K562 (cell line): ENCODE measurements around the gene NUP133. TPM values are rescaled to one million over a fixed set of nuclear protein-coding genes. Genes with fewer than 3 reads are reported as not detected.

ENCODE experiments used
- CHD1 ChIP-seq: fragments of 200-600 bp; sonication (generic); IDR thresholded peaks from one replicate; pipeline ENCODE4 v1.6.1; 2012; ENCODE audit warnings: mild to moderate bottlenecking, moderate library complexity, low read length, inconsistent platforms
- CREB5 ChIP-seq: fragments of 250-450 bp; sonication (Bioruptor Pico); IDR thresholded peaks from 2 replicates; pipeline ENCODE4 v1.5.0; 2020; ENCODE audit warnings: mild to moderate bottlenecking
- CTBP1 ChIP-seq: fragments of 450-650 bp; IDR thresholded peaks from 2 replicates; pipeline ENCODE4 v1.6.1; 2016; ENCODE audit warnings: borderline replicate concordance
- DMBX1 ChIP-seq: fragments of 250-450 bp; sonication (Bioruptor Pico); IDR thresholded peaks from 2 replicates; pipeline ENCODE4 v1.8.0; 2022; ENCODE audit warnings: inconsistent platforms, mild to moderate bottlenecking, moderate library complexity, borderline replicate concordance
- FOXK2 ChIP-seq, 2 experiments: fragments of 450-650 bp; IDR thresholded peaks in 1 of 2; conservative IDR thresholded peaks in 1 of 2; 2 replicates each; pipeline ENCODE4 v1.6.1; 2016; ENCODE audit warnings: low read depth in 2 of 2, mild to moderate bottlenecking in 1 of 2
- HDAC3 ChIP-seq: fragments of 450-650 bp; IDR thresholded peaks from 2 replicates; pipeline ENCODE4 v1.6.1; 2018; ENCODE audit warnings: borderline replicate concordance, mild to moderate bottlenecking, moderate library complexity; ENCODE audit not compliant: partially characterized antibody
- KAT8 ChIP-seq: fragments of 450-650 bp; IDR thresholded peaks from 2 replicates; pipeline ENCODE4 v1.6.1; 2016; ENCODE audit warnings: low read depth, mild to moderate bottlenecking
- KLF1 ChIP-seq: fragments of 450-650 bp; IDR thresholded peaks from 2 replicates; pipeline ENCODE4 v1.6.1; 2016; ENCODE audit warnings: missing genetic modification characterization, missing compliant biosample characterization
- KLF6 ChIP-seq: fragments of 250-450 bp; sonication (Bioruptor Pico); IDR thresholded peaks from 2 replicates; pipeline ENCODE4 v1.4.0; 2020; ENCODE audit warnings: mild to moderate bottlenecking, moderate library complexity, borderline replicate concordance
- LCOR ChIP-seq: sonication (generic); formaldehyde crosslinking; IDR thresholded peaks from 2 replicates; pipeline ENCODE4 v1.8.0; 2022; ENCODE audit warnings: mild to moderate bottlenecking, missing genetic modification reagents
- MCM5 ChIP-seq: fragments of 450-650 bp; IDR thresholded peaks from 2 replicates; pipeline ENCODE4 v1.6.1; 2016; ENCODE audit warnings: low read depth
- NELFE ChIP-seq: IDR thresholded peaks from 2 replicates; pipeline ENCODE4 v1.6.1; 2011; ENCODE audit warnings: mild to moderate bottlenecking; ENCODE audit not compliant: insufficient read depth, insufficient read length
- PBX2 ChIP-seq, 2 experiments: IDR thresholded peaks in 1 of 2; conservative IDR thresholded peaks in 1 of 2; 2 replicates each; pipeline ENCODE4 v1.6.1; 2016; ENCODE audit warnings: low read depth in 2 of 2, mild to moderate bottlenecking in 1 of 2, missing compliant biosample characterization in 1 of 2, missing genetic modification characterization in 1 of 2, moderate library complexity in 1 of 2
- RAD21 ChIP-seq, 2 experiments: fragments of 250-450 bp in 1 of 2; fragments of 450-650 bp in 1 of 2; sonication (Bioruptor Pico) in 1 of 2; formaldehyde crosslinking in 1 of 2; IDR thresholded peaks in 1 of 2; conservative IDR thresholded peaks in 1 of 2; 2 replicates each; pipeline versions ENCODE4 v1.4.0 to v1.8.0; 2020 to 2022; ENCODE audit warnings: mild to moderate bottlenecking in 2 of 2, moderate library complexity in 1 of 2
- SMARCE1 ChIP-seq: fragments of 450-650 bp; IDR thresholded peaks from 2 replicates; pipeline ENCODE4 v1.7.1; 2016; ENCODE audit warnings: mild to moderate bottlenecking
- SMC3 ChIP-seq: conservative IDR thresholded peaks from 2 replicates; pipeline ENCODE4 v1.6.1; 2011; ENCODE audit warnings: low read depth, low read length, improper control_type of control experiment; ENCODE audit not compliant: insufficient read depth
- YBX1 ChIP-seq: fragments of 450-650 bp; IDR thresholded peaks from 2 replicates; pipeline ENCODE4 v1.7.1; 2016; ENCODE audit warnings: mild to moderate bottlenecking
- ZNF551 ChIP-seq: fragments of 250-450 bp; sonication (Bioruptor Pico); IDR thresholded peaks from 2 replicates; pipeline ENCODE4 v1.5.0; 2021; ENCODE audit warnings: mild to moderate bottlenecking, moderate library complexity
- polyA plus RNA-seq, 8 experiments: library from polyadenylated mRNA; depleted of rRNA in 4 of 8; stranded (reverse) in 5 of 8; unstranded in 3 of 8; fragments of >200 nt; fragmentation: Nextera tagmentation in 2 of 8; fragmentation: Illumina TruSeq in 1 of 8; extraction: Ambion mirVana in 2 of 8; extraction: Trizol in 1 of 8; gene quantifications; 2 replicates each; pipeline versions ENCODE4 v1.2.1 to v1.2.3, GENCODE V29; 2011 to 2014; ENCODE audit warnings: inconsistent platforms in 1 of 8, missing spikeins in 1 of 8
- total RNA-seq, 7 experiments: library from RNA; depleted of rRNA in 6 of 7; stranded (reverse); fragments of >200 nt in 6 of 7; fragmentation: Illumina TruSeq in 2 of 7; extraction: Trizol in 2 of 7; gene quantifications; 2 replicates each; pipeline versions ENCODE4 v1.2.1 to v1.2.3, GENCODE V29; 2011 to 2021; ENCODE audit warnings: low replicate concordance in 1 of 7
- TF ChIP-seq, protein P1 (sequence below): sonication (generic); formaldehyde crosslinking; IDR thresholded peaks from 2 replicates; pipeline ENCODE4 v1.8.0; 2023; ENCODE audit warnings: mild to moderate bottlenecking, missing genetic modification reagents

The NUP133 gene
- total and polyA plus RNA-seq, 9 of the 15 experiments (the other 6 are each of a cell fraction or from before 2014, with no cell fraction given) = 21.7 to 85.1 (median 61.3) TPM

GRCh38 chr1:229514578-229515275, 6.6 kb upstream of the NUP133 start (continued):
- TF ChIP-seq, protein P1, sequence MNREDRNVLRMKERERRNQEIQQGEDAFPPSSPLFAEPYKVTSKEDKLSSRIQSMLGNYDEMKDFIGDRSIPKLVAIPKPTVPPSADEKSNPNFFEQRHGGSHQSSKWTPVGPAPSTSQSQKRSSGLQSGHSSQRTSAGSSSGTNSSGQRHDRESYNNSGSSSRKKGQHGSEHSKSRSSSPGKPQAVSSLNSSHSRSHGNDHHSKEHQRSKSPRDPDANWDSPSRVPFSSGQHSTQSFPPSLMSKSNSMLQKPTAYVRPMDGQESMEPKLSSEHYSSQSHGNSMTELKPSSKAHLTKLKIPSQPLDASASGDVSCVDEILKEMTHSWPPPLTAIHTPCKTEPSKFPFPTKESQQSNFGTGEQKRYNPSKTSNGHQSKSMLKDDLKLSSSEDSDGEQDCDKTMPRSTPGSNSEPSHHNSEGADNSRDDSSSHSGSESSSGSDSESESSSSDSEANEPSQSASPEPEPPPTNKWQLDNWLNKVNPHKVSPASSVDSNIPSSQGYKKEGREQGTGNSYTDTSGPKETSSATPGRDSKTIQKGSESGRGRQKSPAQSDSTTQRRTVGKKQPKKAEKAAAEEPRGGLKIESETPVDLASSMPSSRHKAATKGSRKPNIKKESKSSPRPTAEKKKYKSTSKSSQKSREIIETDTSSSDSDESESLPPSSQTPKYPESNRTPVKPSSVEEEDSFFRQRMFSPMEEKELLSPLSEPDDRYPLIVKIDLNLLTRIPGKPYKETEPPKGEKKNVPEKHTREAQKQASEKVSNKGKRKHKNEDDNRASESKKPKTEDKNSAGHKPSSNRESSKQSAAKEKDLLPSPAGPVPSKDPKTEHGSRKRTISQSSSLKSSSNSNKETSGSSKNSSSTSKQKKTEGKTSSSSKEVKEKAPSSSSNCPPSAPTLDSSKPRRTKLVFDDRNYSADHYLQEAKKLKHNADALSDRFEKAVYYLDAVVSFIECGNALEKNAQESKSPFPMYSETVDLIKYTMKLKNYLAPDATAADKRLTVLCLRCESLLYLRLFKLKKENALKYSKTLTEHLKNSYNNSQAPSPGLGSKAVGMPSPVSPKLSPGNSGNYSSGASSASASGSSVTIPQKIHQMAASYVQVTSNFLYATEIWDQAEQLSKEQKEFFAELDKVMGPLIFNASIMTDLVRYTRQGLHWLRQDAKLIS (CRISPR knock-in tag) = 0 out of 2 replicates have a peak, but pooled peaks have one; percentile 53
- no peak for TF ChIP-seq MCM5
- peak; percentile 79 for TF ChIP-seq SMC3
- 0 out of 2 replicates have a peak, but pooled peaks have one; percentile 36 for TF ChIP-seq KLF6 (CRISPR knock-in tag)
- no peak for TF ChIP-seq ZNF551 (CRISPR knock-in tag)
- TF ChIP-seq KLF1 (tag) = no peak
- TF ChIP-seq NELFE = no peak
- peak; percentile 14 to 53; a peak in 1 of 4 replicates for TF ChIP-seq FOXK2 (conservative IDR thresholded peaks at IDR 0.05 in 1 of 2, IDR thresholded peaks at IDR 0.05 in 1 of 2; ENCODE audit: low read depth in 2 of 2)
- 0 out of 2 replicates have a peak, but pooled peaks have one; percentile 51 for TF ChIP-seq DMBX1 (CRISPR knock-in tag)
- no peak for TF ChIP-seq YBX1
- peak; percentile 35; the same call in 1 of the 2 replicates for TF ChIP-seq LCOR (CRISPR knock-in tag)
- TF ChIP-seq CHD1 = no peak
- no peak for TF ChIP-seq SMARCE1
- no peak for TF ChIP-seq PBX2 (CRISPR knock-in tag; IDR thresholded peaks at IDR 0.05; ENCODE audit: low read depth)
- peak; percentile 36; the same call in 1 of the 2 replicates for TF ChIP-seq PBX2 (tag; conservative IDR thresholded peaks at IDR 0.05; ENCODE audit: low read depth)
- peak; percentile 26; the same call in 1 of the 2 replicates for TF ChIP-seq CTBP1
- peak; percentile 77 to 86 for TF ChIP-seq RAD21 (CRISPR knock-in tag; conservative IDR thresholded peaks at IDR 0.05 in 1 of 2, IDR thresholded peaks at IDR 0.05 in 1 of 2)
- no peak for TF ChIP-seq CREB5 (CRISPR knock-in tag)
- TF ChIP-seq KAT8 = no peak
- no peak for TF ChIP-seq HDAC3
